Stimulated activated CD4-positive, alpha-beta T cell treated with anti-CD3 and anti-CD28 coated beads, Interleukin-1b, Interleukin-23, amount 100 ng/mL, for 24 hours (primary cell): ENCODE measurements around the gene MSLN.

Experiments
- DNase-seq, 4 experiments: peaks; one replicate each; pipeline ENCODE4 v3.0.0-alpha.2; 2020; ENCODE audit warnings: low read depth in 4 of 4, low spot score in 1 of 4

MSLN gene

DNA sequence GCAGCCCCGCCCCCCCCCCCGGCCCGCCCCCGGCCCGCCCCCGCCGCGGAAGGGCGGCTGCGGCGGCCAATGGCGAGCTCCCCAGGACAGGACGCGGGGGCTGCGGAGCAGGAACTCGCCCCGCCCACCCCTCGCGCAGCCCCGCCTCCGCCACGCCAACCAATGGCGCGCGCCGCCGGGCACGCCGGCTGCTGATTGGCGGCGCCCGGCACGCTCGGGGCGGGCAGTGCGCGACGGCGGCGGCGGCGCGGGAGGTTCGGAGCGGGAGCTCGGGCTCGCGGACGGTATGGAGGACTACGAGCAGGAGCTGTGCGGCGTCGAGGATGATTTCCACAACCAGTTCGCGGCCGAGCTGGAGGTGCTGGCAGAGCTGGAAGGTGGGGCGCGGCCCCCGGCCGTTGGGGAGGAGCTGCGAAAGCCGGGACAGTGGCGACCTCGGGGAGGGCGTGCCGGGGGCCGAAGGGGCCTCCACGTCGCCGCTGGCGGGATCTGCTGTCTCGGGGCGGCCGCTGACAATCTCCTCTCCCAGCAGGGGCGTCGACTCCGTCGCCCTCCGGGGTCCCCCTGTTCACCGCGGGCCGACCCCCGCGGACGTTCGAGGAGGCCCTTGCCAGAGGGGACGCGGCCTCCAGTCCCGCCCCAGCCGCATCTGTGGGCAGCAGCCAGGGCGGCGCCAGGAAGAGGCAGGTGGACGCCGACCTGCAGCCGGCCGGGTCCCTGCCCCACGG lies 28.0 kb downstream of the MSLN start, which contains the start of gene CHTF18:
Gene CHTF18 (plus strand): TSS at position 222 of the 728 bp plus-strand sequence. CDS start 65 bp downstream, at position 287.
- DNase-seq, result peak; percentile 80 to 90 (median 88)

DNA sequence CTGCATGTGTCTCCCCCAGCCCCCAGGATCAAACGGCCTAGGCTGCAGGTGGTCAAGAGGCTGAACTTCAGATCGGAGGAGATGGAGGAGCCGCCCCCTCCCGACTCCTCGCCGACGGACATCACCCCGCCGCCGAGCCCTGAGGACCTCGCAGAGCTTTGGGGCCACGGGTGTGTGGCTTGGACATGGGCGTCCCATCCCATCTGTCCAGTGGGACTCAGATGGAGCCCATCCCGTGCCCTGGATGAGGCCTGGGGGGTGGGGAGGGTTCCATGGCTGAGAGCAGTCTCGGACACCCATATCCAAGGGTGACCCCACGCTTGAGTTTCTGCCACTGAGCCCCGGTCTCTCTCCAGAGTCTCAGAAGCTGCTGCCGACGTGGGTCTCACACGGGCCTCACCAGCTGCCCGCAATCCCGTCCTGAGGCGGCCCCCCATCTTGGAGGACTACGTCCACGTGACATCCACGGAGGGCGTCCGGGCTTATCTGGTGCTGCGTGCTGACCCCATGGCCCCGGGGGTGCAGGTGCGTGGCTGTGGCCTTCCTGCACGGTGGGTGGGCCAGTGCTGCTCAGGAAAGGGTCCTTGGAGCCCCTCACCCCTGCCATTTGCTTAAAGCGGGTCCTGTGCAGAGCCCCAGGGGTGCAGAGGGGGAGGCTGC lies 28.8 kb downstream of the MSLN start:
- no peak for DNase-seq

DNA sequence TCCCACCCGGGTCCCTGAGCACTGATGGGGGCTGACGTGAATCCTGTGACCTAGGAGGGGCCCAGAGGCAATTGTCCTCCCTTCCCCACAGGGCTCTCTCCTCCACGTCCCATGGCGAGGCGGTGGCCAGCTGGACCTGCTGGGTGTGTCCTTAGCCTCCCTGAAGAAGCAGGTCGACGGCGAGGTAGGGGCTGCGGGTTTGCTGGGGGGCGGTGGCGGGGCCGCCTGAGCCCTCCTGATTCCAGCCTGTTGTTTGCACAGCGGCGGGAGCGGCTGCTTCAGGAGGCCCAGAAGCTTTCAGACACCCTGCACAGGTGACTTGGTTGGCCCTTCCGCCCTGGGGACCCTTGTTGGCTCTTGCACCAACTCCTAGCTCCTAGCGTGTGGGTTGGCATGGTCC lies 29.6 kb downstream of the MSLN start:
- no peak for DNase-seq

DNA sequence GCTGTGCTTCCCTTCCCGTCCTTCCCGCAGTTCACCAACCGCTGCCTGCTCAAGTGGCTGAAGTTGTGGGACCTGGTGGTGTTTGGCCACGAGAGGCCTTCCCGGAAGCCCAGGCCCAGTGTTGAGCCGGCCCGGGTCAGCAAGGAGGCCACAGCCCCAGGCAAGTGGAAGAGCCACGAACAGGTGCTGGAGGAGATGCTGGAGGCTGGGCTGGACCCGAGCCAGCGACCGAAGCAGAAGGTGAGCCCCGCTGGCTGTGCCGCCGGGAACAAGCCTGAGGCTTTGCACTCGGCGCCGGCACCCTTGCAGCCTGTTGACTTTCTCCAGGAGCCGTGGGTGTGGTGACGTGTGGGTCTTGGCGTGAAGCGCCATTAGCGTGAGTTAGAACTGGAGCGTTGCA lies 30.6 kb downstream of the MSLN start:
- DNase-seq, result no peak

DNA sequence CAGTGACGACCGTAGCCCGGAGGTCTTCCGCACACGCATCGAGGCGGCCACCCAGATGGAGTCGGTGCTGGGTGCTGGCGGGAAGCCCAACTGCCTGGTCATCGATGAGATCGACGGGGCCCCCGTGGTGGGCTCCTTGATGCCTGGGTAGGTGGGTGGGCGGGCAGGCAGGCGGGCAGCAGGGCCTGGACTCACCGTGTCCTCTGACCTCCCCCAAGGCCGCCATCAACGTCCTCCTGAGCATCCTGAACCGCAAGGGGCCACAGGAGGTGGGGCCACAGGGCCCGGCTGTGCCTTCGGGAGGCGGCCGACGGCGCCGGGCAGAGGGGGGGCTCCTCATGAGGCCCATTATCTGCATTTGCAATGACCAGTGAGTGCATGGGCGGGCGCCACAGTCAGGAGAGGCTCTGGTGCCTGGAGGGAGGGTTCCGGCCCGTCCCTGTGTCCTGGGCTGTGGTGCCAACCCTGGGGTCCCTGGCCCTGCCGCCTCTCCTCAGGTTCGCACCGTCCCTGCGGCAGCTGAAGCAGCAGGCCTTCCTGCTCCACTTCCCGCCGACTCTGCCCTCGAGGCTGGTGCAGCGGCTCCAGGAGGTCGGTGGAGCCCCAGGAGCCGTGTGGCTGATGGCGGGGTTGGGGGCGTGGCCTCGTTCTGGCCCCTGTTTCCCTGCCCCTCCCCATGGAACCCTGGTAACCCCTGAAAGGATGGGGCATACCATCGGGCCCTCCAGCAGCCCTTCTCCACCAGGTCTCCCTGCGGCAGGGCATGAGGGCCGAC lies 31.9 kb downstream of the MSLN start:
- no peak for DNase-seq

DNA sequence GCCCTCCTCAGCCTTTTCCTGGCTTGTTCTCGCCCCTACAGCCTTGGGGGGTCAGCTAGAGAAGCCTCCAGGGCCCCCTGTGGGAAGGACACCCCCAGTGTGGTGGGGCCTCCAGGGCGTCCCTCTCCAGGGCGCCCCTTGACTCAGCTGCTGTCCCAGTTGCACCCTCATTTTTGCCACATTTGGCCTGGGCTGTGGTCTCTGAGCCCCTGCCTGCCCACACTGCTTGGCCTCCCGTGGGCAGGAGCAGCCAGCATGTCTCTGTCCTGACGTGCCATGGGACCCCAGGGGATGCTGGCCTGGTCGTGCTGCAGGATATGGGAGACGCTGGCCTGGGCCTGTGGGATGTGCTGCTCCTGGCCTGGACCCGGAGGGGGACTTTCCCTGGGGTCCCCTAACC lies 32.9 kb downstream of the MSLN start:
- no peak for DNase-seq

DNA sequence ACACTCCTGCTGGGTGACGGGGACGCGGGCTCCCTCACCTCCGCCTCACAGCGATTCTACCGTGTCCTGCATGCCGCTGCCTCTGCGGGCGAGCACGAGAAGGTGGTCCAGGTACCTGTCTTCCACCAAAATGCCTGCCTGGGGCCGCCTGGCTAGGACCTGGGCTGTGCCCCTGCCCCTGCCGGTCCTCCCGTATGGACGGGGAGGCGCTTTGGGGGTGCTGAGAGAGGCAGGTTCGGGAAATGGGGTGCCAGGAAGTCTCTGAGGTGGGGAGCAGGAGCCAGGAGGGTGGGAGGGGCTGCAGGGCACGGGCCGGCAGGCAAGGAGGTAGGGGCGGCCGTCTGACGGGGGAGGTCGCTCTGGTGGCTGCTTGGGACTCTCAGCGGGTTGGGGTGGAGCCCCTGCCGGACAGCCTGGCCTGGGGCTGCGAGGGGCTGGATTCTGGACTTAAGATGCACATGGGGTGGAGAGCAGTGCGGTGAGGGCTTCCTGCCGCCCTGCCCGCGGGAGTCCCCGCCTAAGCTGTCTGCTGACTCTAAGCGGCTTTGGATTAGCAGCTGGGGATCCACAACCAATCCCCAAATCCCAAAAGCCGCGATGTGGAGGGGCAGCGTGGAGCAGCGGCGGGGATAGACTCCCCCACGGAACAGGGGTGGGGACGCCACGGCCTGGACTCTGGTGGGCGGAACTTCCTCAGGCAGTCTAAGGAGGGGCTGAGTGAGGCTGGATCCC lies 33.7 kb downstream of the MSLN start:
- DNase-seq, result no peak

DNA sequence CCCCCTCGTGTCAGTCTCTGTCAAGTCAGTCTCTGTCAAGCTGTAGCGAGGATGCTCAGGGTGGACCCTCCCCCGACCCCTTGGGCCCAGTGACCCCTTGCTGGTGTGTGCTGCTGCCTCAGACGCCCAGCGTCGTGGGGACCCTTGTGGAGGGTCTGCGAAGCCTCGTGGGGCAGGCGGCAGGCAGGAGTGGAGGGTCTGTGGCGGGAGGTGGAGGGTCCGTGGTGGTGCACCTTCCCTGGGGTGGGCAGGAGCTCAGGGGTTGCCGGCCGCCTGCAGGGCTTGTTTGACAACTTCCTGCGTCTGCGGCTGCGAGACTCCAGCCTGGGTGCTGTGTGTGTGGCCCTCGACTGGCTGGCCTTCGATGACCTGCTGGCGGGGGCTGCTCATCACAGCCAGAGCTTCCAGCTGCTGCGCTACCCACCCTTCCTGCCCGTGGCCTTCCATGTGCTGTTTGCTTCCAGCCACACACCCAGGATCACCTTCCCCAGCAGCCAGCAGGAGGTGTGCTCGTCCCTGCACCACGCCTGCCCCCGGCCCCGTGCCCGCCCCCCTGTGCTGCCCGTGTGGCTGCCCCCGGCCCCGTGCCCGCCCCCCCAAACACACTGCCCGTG lies 34.4 kb downstream of the MSLN start:
- no peak for DNase-seq

DNA sequence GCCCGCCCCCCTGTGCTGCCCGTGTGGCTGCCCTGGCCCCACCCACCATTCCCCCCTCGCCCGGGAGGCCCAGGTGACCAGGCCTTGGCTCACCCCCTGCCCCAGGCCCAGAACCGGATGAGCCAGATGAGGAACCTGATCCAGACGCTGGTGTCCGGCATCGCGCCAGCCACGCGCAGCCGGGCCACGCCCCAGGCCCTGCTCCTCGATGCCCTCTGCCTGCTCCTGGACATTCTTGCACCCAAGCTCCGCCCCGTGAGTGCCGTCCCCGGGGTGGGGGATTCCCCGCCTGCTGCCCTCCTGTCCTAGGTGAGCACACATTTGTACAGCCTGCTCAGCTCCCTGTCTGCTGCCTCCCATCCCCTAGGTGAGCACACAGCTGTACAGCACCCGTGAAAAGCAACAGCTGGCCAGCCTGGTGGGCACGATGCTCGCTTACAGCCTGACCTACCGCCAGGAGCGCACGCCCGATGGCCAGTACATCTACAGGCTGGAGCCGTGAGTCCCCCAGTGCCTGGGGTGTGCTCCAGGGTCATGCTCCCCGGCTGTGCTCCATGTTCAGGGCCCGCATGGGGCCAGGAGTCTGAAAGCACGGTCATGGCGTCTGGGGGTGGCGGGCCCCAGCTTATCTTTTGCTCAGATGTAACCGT lies 35.2 kb downstream of the MSLN start:
- no peak for DNase-seq

DNA sequence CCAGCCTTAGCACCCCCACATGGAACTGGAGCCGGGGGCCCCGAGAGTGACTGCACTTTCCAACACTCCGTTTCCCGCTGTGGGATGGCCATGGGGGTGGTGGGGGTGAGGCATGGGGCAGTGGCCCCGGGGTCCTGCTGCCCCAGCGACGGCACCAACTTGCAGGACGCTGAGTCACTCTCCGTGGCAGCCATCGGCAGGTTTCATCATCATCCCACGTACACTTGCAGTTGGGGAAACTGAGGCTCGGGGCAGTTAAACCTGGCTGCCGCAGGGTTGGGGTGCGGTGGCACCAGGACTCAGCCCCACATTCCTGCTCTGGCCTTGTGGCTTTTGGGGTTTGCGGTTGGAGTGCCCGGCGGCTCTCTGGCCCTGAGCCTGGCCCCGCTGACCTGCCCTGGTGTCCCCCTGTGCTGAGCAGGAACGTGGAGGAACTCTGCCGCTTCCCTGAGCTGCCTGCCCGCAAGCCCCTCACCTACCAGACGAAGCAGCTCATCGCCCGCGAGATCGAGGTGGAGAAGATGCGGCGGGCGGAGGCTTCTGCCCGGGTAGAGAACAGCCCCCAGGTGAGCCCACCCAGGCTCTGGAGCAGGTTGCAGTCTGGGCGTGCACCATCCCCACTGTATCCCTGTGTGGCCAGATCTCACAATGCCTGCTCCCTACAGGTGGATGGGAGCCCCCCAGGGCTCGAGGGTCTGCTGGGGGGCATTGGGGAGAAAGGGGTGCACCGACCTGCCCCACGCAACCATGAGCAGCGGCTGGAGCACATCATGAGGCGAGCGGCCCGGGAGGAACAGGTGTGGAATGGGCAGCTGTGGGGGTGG lies 36.0 kb downstream of the MSLN start:
- DNase-seq, result no peak

DNA sequence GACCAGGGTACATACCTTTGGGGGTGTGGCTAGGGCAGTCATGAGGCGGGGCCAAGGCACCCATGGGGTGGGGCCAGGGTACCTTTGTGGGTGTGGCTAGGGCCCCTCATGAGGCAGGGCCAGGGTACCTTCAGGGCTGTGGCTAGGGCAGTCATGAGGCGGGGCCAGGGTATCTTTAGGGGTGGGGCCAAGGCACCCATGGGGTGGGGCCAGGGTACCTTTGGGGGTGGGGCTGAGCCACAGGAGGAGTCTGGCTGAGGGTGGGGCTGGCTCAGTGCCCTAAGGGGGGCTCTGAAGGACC lies 36.5 kb downstream of the MSLN start:
- peak in 1 of 4 experiments; percentile 34 for DNase-seq

DNA sequence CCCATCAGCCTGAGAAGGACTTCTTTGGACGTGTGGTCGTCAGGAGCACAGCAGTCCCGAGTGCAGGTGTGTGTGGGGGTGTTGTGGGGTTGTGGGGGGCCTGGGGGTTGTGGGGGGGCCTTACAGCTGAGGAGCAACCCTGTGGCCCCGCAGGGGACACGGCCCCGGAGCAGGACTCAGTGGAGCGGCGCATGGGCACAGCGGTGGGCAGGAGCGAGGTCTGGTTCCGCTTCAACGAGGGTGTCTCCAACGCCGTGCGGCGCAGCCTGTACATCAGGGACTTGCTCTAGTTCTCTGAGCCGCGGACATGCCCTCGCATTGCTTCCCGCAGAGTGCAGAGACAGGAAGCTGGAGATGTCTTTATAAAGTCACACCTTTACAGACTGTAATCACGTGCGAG lies 37.2 kb downstream of the MSLN start:
- no peak for DNase-seq

DNA sequence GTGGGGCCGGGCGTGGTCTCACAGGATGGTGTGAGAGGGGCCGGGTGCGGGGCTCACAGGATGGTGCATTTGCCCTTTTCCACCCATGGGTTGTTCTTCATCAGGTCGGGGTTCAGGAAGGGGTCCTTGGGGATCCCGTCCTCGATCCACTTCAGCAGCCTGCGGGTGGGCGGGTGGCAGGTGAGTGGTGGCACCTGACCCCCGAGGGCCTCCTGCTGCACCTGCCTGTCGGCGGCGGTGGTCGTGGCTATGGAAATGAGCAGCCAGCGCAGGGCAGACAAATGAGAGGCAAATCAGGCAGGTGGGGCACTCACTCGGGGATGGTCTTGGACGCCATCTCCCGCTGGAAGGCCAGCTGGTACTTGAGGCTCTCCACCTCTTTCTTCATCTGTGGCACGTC lies 38.1 kb downstream of the MSLN start:
- no peak for DNase-seq

DNA sequence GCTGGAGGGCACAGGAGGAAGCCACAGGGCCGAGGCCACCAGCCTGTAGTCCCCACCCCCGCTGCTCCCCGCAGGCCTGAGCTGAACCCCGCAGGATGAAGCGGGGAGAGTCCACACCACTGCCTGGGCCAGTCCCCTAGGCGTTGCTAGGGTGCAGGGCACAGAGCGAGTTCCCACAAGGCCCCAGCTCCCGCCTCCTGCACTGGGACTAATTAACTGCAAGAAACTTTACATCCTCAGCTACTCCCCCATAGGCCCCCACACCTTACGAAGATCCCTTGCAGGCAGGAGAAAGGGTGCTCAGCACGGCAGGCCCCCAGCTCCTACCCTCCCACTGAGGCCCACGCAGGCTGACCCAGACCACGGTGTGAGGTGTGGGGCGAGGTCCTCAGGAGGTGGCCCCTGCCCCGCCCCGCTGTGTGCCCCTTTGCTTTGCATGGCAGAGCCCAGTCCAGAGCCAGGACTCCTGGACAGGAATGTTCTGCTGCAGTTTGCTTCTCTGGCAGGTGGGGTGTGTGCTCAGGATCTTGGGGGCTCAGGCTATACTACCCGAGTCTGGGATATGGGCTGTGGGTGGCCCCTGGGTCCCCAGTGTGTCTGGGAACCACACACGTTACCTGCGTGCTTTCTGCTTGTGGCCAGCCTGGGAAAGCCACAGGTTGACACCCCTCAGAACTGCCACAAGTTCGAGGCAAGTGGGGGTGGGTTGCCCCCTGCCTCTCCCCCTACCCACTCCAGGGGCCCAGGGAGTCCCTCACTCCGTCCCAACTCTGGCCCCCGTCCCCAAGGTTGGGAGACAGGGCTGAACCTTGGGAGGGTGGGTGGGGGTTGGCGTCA lies 38.8 kb downstream of the MSLN start:
- no peak for DNase-seq

DNA sequence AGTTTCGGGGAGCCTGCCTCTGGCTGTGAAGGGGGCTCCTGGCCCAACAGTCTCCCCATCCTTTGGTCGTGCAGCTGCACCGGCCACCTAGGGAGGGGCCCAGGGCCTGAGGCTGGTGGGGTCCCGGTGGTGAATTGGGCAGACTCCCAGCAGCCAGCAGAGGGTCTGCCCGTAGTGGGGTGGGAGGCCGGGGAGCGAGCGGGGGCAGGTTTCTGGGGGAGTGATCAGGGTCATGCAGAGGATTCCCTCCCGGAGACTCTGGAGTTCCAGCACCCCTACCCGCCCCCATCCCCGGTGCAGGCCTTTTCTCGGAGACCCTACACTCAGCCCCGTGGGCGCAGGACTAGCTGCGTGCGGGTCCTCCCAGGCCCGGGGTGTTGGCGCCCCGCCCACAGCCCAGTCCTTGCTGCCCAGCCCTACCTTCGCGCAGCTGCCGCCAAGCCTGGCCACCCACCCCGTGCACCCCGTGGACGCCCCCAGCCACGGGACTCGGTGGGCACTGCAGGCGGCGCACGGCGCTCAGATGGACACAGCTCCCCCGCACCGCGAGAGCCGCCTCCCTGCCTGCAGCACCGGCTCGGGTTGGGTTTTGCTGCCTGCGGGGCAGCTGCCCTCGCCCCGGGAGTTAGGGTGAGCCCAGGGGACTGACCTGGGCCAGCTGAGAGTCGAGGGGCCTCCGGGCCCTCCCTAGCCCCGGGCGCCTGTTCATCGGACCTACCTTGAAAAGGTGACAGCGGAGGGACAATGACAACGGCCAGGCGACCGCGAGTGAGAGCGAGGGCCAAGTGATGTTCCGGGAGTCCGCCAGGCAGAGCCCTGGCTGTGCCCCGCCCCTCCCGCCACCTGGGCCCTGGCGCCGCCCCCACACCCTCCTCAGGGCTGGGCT lies 39.7 kb downstream of the MSLN start, which contains the start of gene GNG13:
Gene GNG13 (minus strand): TSS at position 787 of the 886 bp plus-strand sequence. CDS start 1,657 bp downstream, outside the sequence.
- no peak for DNase-seq

DNA sequence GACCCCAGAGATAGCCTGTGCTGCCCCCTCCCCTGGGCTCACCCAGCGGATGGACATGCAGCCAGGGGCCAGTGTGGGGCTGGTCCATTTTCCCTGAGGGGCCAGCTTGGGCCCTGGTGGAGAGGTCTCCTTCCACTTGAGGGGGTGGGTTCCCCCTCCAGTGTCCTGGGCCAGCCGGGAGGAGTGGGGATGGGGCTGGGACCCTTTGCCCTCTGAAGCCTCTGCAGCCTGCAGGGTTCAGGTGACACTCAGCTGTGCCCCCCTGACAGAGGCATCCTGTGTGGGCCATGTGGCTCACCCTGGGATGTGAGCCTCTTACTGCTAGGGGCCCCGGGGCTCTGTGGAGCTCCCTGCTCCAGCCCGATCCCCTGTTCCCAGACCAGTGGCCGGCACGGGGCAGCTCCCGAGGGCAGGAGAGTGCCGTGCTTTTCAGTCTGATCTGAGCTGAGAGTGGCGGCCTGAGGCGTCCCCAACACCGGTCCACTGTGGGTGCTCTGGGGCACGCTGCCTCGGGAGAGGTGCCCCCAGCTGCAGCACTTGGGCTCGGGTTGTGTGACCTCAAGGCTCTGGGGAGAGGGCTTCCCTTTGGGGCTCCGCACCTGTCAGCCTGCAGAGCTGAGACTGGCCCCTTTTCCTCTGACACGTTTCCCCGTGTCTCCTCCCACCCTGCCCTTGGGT lies 40.4 kb downstream of the MSLN start:
- no peak for DNase-seq
